ENCODE measurements around the gene BTBD9. TPM values are rescaled to one million over a fixed set of nuclear protein-coding genes. Genes with fewer than 3 reads are reported as not detected.

Gene BTBD9
- total RNA-seq, 4 donors from 2014 or later, result 9.2 to 16.3 (median 11.6) TPM

DNA sequence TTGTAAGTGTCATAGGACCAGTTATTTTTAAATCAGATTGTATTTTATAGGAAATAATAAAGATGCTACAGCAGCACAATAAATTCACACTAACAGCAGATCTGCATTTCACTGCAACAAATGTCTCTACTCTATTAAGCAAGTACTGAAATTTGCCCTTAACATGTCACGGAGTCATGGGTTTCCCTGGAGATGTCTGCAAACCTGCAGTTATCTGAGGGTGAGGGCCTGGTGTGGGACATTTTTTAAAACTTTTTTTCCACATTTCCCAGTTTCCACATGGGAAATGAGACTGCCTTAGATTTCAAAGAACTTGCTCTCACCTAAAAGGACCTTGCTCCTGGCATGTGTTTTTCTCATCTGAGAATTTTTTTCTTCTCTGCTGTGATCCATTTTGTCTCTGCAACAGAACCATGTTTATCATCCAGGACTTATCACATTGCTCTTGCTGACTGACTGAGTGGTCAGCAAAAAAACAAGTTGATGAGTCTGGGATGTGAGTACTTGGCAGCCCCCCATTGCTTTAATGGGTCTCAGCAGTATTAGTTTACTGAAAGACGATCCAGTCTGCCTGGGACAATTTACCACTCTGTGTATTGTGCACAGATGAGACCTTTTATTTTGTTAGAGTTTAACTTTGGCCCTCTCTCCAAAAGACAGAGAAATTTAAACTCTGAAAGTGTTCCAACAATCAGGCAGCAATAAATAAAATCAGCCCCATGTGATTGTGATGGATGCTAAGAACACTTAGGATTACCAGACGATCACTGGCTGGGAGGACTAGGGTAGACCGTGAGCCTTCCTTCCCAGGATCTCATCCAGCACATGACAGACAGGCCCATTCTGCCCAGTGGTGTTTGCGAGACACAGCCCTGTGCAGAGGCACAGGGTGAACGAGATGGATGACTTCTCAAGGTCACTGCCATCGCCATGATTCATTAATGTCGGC, 268.8 kb downstream of the BTBD9 start:
- Histone ChIP-seq H3K4me3 (no peak overlapping the region), H3K36me3 (no peaks in the 10 kb centered on the region), H3K27ac (peak overlapping the region in 1 of 4 donors; percentile 47), H3K9me3 (no peaks in the 10 kb centered on the region), H3K27me3 (no peaks in the 10 kb centered on the region), H3K4me1 (peaks cover 0 to 6% (median 0%) of the 10 kb centered on the region in 3 donors)
- TF ChIP-seq CTCF (IDR thresholded peaks at IDR 0.05), result no peak
- TF ChIP-seq POLR2A (IDR thresholded peaks at IDR 0.05), result no peak
- no peak for DNase-seq
- intact Hi-C loops (cut with DNase I), result no loop called here
- 82% methylated on average over 4 to 8 of the region's 8 CpGs for WGBS, 2 donors

DNA sequence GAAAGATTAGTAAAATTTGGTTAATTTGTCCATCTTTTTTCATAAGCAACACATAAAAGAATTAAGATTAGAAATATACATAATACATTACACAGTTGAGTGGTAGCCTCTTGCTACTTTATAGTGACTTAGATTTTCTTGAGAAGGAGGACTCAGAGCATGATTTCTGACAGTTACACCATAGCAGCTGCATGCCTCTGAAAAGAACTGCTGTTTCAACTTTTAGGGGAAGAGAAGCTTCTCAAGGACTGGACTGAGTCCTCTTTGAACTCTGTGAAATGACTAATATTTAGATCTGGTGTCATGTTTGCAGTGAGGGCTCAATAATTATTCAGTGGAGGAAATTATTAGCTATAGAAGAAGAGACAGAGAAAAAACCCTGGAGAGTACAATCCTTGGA, 272.5 kb downstream of the BTBD9 start:
- no peaks in the 10 kb centered on the region for H3K27me3 ChIP-seq
- no peaks in the 10 kb centered on the region for H3K9me3 ChIP-seq
- DNase-seq, result no peak
- H3K4me1 ChIP-seq, result peaks cover 0 to 6% (median 0%) of the 10 kb centered on the region in 3 donors
- no peaks in the 10 kb centered on the region for H3K36me3 ChIP-seq
- H3K4me3 ChIP-seq, result no peak overlapping the region
- no peak overlapping the region for H3K27ac ChIP-seq
- TF ChIP-seq POLR2A (IDR thresholded peaks at IDR 0.05) (no peak), CTCF (IDR thresholded peaks at IDR 0.05) (no peak)
- intact Hi-C loops (cut with DNase I), result no loop called here

DNA sequence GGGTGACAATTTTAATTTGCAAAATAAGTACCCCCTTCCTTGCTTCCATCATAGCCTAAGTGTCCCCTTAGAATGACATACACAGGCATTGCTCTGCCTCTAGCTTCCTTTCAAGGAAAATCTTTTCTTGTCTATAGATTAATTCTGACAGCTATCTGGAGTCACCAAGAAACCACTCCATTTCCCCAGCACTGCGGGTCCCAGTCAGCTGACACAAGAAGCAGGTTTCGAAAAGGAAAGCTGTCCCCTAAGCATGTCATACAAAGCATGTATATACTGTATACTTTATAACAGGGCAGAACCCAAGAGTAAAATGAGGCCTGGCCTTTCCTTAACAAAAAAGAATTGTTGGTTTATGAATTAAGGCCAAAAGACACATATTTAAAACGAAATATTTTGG, 273.5 kb downstream of the BTBD9 start:
- TF ChIP-seq POLR2A (IDR thresholded peaks at IDR 0.05), result no peak
- Histone ChIP-seq H3K9me3 (no peaks in the 10 kb centered on the region), H3K36me3 (no peaks in the 10 kb centered on the region), H3K27ac (no peak overlapping the region), H3K4me1 (peaks cover 0 to 5% (median 0%) of the 10 kb centered on the region in 3 donors), H3K27me3 (no peaks in the 10 kb centered on the region), H3K4me3 (no peak overlapping the region)
- 73 to 82% methylated on average over 3 of the region's 3 CpGs for WGBS, 2 donors
- intact Hi-C loops (cut with DNase I), result no loop called here
- no peak for DNase-seq

- TF ChIP-seq CTCF (IDR thresholded peaks at IDR 0.05), result no peak
- no peak for TF ChIP-seq POLR2A (IDR thresholded peaks at IDR 0.05)
Observed at GRCh38 chr6:38364775-38365174, 275.0 kb downstream of the BTBD9 start.

DNA sequence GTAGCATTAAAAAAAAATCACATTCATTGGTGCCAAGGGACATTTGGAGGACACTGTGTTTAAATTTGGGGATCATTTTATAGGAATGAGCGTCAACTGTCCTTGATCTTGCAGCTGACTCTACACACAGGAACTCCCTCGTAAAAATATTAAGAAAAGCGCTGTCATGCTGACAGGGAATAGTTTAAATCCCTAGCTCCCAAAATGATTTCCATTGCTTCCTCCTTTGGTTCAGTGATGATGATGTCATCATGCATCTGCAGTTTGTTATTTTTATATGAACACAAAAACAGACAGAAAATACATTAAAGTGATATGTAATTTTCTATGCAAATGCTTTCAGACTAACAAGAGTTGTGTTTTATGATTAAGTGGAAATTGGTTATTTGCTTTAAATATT, 275.6 kb downstream of the BTBD9 start:
- Histone ChIP-seq H3K4me1 (no peaks in the 10 kb centered on the region), H3K27ac (no peak overlapping the region), H3K36me3 (no peaks in the 10 kb centered on the region), H3K9me3 (no peaks in the 10 kb centered on the region), H3K4me3 (no peak overlapping the region), H3K27me3 (no peaks in the 10 kb centered on the region)
- WGBS, 2 donors, result 80 to 89% methylated on average over 3 of the region's 3 CpGs
- TF ChIP-seq POLR2A (IDR thresholded peaks at IDR 0.05), result no peak
- no peak for TF ChIP-seq CTCF (IDR thresholded peaks at IDR 0.05)
- intact Hi-C loops (cut with DNase I), result no loop called here
- no peak for DNase-seq

More at GRCh38 chr6:38364775-38365174, 275.0 kb downstream of the BTBD9 start:
- WGBS, 2 donors, result 95% methylated on average over 2 of the region's 2 CpGs
- no peaks in the 10 kb centered on the region for H3K4me1 ChIP-seq
- no peaks in the 10 kb centered on the region for H3K9me3 ChIP-seq
- no peaks in the 10 kb centered on the region for H3K36me3 ChIP-seq
- H3K27ac ChIP-seq, result no peak overlapping the region
- H3K27me3 ChIP-seq, result no peaks in the 10 kb centered on the region
- intact Hi-C loops (cut with DNase I), result no loop called here
- H3K4me3 ChIP-seq, result no peak overlapping the region
- no peak for DNase-seq
